NCI-H774 (cell line): ENCODE data around the gene LOC101059915.
"Not testable (repeated sequence)": the region's sequence is repeated elsewhere in the genome, so short reads cannot be mapped to it uniquely, and the experiment has no call there.

Source experiments
- DNase-seq: peaks from one replicate; lab custom pipeline; 2025; lab: John Stamatoyannopoulos, UW

LOC101059915 gene

GRCh38 chrX:71640002-71640401 lies 27.3 kb upstream of the LOC101059915 start:
- DNase-seq: no peak

GRCh38 chrX:71644406-71644805 lies 22.9 kb upstream of the LOC101059915 start:
- not testable (repeated sequence) for DNase-seq

- no peak for DNase-seq
These were observed 16.9 kb upstream of the LOC101059915 start for GRCh38 chrX:71650333-71650969.

GRCh38 chrX:71652405-71652804 lies 14.9 kb upstream of the LOC101059915 start:
- no peak for DNase-seq

- DNase-seq: no peak
These were observed 14.0 kb upstream of the LOC101059915 start for GRCh38 chrX:71653344-71653743.

- DNase-seq: no peak
These were observed 10.1 kb upstream of the LOC101059915 start for GRCh38 chrX:71657267-71657666.

- DNase-seq: no peak
These were observed 8.0 kb upstream of the LOC101059915 start for GRCh38 chrX:71659342-71659741.

GRCh38 chrX:71659959-71660358 lies 7.4 kb upstream of the LOC101059915 start:
- no peak for DNase-seq

- no peak for DNase-seq
These were observed 6.6 kb upstream of the LOC101059915 start for GRCh38 chrX:71660562-71661416.

GRCh38 chrX:71661919-71662318 lies 5.4 kb upstream of the LOC101059915 start:
- DNase-seq: no peak

GRCh38 chrX:71662654-71663053 lies 4.7 kb upstream of the LOC101059915 start:
- not testable (repeated sequence) for DNase-seq

GRCh38 chrX:71663238-71663637 lies 4.1 kb upstream of the LOC101059915 start:
- DNase-seq: not testable (repeated sequence)

GRCh38 chrX:71664202-71664601 lies 3.1 kb upstream of the LOC101059915 start:
- not testable (repeated sequence) for DNase-seq

GRCh38 chrX:71664889-71665491 lies 2.4 kb upstream of the LOC101059915 start:
- no peak for DNase-seq

GRCh38 chrX:71665747-71666146 lies 1.6 kb upstream of the LOC101059915 start:
- no peak for DNase-seq

GRCh38 chrX:71666240-71667223 lies 814 bp upstream of the LOC101059915 start:
- no peak for DNase-seq

- no peak for DNase-seq
These were observed 876 bp downstream of the LOC101059915 start for GRCh38 chrX:71668248-71668595.

- no peak for DNase-seq
These were observed 2.1 kb downstream of the LOC101059915 start for GRCh38 chrX:71669492-71669891.

- not testable (repeated sequence) for DNase-seq
These were observed 2.6 kb downstream of the LOC101059915 start for GRCh38 chrX:71669947-71670346.

- no peak for DNase-seq
These were observed 3.9 kb downstream of the LOC101059915 start for GRCh38 chrX:71671043-71671780.

GRCh38 chrX:71671938-71672337 lies 4.6 kb downstream of the LOC101059915 start:
- no peak for DNase-seq
